Measurements from ENCODE around the gene THRA.

The THRA gene

DNA sequence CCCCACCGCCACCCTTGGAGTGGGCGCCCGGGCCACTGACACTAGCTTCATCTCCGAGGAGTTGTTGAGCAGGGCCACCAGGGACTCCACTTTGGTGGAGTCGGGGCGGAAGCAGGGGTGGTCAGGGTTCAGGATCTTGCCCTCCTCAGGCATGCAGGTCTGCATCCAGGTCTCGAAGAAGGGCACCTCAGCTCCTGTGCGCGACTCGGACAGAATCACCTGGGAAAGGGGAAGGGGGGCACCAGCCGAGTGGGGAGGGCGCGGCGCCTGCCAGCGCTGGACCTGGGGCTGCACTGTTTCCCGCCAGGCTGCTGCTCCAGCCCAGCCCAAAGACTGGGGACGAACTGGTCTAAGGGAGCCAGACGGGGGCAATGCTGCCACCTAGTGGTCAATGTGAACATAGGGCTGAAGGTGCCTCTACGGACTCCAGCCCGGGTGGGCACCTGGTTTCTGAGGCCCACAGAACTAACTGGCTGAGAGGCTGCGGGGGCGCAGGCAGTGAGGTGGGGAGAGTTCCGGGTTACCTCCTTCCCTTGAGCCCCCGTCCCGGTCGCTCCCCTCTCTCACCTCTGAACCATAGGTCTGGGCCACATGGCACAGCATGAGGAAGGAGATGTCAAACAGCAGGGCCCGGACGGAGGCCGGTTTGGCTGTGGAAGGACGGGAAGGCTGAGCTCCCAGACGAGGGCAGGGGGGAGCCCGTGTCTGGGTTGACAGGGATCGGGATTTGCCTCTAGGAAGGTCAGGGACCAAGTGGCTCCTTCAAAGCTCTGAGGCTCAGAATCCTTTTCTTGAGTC, 35.8 kb upstream of the THRA start:
- DNase-seq = peak; percentile 73

GRCh38 chr17:40027614-40028012, 35.2 kb upstream of the THRA start:
- no peak for DNase-seq

GRCh38 chr17:40028595-40028994, 34.2 kb upstream of the THRA start:
- no peak for DNase-seq

- no peak for DNase-seq
Measured at GRCh38 chr17:40031706-40032105, 31.1 kb upstream of the THRA start.

- DNase-seq = no peak
Measured at GRCh38 chr17:40032322-40033320, 30.1 kb upstream of the THRA start.

DNA sequence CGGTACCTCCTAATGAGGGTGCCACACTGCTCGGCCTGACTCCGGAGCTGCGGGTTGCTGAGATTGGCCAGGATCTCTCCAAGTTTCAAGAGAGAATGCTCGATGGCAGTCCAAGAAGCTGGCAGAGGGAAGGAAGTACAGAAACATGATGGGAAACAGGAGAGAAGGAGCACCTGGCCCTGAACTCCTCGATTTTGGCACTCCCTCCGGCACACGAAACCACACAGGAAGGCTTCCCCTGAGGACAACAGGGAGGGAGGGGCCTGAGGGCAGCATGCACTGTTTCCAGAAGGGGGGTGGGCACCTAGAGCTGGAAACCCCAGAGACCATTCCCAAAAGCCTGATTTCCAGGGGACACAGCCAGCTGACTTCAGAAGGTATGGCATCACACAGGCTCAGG, 29.4 kb upstream of the THRA start:
- DNase-seq = no peak

GRCh38 chr17:40034426-40035161, 28.2 kb upstream of the THRA start:
- no peak for DNase-seq

DNA sequence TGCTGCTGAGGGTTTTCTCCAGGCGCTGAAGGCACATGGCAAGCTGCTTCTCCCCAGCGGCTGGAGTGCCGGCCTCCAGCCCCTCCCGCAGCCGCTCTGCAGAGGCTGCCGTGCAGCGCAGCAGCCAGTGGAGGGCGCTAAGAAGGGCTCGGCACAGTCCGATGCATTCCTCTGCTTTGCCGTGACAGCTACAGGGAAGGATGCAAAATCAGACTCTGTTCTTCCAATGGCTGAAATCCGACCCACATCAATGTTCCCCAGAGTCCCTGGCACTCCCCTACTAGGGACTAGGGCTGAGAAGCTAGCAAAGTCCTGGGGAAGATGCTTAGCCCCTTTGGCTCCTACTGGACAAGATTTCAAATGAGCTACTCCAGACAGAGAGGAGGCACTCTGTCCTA, 27.6 kb upstream of the THRA start:
- no peak for DNase-seq

DNA sequence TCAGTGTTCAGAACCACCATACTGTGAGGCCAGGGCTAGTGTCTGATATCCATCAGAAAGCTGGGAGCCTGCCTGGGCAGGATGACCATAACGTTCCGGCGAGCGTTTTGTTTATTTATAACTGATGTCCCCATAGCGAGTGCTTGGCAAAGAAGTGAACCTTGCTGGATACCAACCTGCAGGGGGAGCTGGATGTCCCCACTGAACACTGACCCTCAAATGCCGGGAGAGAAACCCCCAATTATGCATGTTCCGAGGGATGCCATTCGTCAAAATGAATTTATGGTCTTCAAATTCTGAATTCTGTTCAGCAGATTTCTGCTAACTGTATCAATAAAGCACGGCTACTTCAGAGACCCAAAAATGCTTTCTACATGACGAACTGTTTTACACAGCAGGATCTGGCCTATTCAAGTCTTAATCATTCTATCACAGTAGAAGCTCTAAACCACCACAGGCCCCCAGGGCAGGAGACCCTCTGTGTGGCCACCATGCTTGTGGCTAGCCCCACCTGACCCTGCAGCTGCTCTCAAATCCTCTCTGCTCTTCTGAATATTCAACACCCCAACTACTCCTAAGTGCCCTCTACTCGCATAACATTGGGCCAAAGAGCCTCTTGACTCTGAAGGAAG, 23.8 kb upstream of the THRA start:
- DNase-seq = no peak

GRCh38 chr17:40041196-40041595, 21.6 kb upstream of the THRA start:
- DNase-seq = no peak

- DNase-seq = no peak
Measured at GRCh38 chr17:40056379-40057015, 6.3 kb upstream of the THRA start.

GRCh38 chr17:40058186-40058784, 4.5 kb upstream of the THRA start:
- DNase-seq = no peak

GRCh38 chr17:40058865-40059264, 3.9 kb upstream of the THRA start:
- no peak for DNase-seq

- DNase-seq = no peak
Measured at GRCh38 chr17:40059729-40060475, 2.9 kb upstream of the THRA start.

DNA sequence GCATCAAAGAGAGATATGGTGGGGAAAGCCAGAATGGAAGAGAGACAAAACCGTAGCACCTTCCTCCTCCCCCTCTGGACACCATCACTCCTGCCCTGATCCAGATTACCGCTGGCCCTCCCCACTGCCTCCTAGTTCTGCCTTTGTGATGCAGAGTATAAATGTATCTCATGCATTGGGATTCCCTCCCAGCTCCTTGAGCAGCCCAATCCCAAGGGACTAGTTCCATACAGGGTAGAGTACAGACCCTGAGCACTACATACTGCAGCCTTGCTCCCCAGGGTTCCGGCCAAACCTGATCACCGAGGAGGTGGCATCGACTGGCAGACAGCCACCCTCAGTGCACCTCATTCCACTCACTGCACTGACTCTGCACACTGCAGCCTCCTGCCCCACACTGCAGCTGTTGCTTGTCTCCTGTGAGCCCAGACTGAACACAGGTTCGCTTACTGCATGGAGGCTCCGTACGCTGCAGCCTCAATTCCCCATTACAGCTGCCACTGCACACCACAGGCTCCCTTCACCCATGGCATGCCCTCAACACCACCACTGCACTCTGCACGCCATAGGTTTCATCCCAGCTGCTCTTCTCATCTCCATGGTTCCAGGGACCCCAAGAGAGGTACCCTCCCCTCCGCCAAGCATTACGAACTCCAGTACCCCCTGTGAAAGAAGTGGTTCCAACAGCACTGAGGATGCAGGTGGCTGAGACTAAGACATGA, 1.7 kb upstream of the THRA start:
- DNase-seq = no peak

GRCh38 chr17:40061609-40062038, 1.1 kb upstream of the THRA start:
- no peak for DNase-seq

GRCh38 chr17:40063187-40063771, 514 bp downstream of the THRA start:
- peak; percentile 23 for DNase-seq

DNA sequence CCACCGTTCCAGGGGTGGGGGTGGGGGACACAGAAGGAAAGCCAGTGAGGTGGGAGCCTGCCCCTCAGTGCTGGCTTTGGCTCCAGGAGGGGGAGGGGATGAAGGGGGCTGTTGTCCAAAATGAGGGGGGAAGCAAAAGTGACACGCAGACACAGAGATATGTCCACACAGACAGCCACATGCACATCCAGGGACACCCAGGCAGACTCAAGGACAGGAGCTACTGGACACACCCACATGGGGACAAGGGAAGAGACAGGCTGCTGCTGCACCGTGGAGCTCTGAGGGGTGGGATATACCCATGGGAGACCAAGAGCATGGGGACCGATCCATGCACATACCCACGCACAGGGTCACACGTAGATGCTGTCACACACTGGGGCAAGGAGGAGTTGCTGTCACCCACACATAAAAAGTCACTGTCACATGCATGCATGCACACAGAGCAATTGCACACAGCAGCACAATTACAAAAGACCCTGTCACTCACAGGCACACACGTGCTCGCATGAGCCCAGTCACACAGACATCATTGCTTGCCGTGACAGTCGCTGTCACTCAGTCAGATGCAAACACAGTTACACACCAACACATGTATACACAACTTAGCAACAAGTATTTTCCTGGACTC, 1.3 kb downstream of the THRA start:
- DNase-seq = peak; percentile 20
